ENCODE measurements around the gene BCL2.

GRCh38 chr18:63131106-63131958 lies 188.2 kb downstream of the BCL2 start:
- TF ChIP-seq POLR2A (IDR thresholded peaks at IDR 0.05) = no peak
- TF ChIP-seq CTCF (IDR thresholded peaks at IDR 0.05) = peak; percentile 11 to 71 (median 64)

Data from Peyer's patch (tissue), 4 donors.